ENCODE data around the gene C1orf35. TPM values are rescaled to one million over a fixed set of nuclear protein-coding genes. Genes with fewer than 3 reads are reported as not detected.

Gene C1orf35
- total and polyA plus RNA-seq, 2 of the 8 experiments (the other 6 are each of a cell fraction or from before 2014, with no cell fraction given), result 18.6 to 19.9 TPM

- Histone ChIP-seq H3K56ac (replicated peaks; ENCODE audit: insufficient read length, low read depth, low read length) (no peak overlapping the region), H3K9me3 (ENCODE audit: insufficient read depth in 2 of 2, low read depth in 1 of 2, low read length in 1 of 2) (no peaks in the 10 kb centered on the region), H3K14ac (ENCODE audit: insufficient read length) (no peak overlapping the region), H3K27ac (ENCODE audit: low read depth, low read length) (no peak overlapping the region), H3K27me3 (replicated peaks in 1 of 4; ENCODE audit: control insufficient read depth in 3 of 4, extremely low read depth in 1 of 4, insufficient read depth in 3 of 4, low read length in 3 of 4) (peaks cover 33 to 91% (median 85%) of the 10 kb centered on the region in 4 experiments), H4K5ac (ENCODE audit: insufficient read length, low read depth, low read length) (no peak overlapping the region), H3K4ac (replicated peaks; ENCODE audit: insufficient read length, low read depth, low read length) (no peak overlapping the region), H3K23ac (ENCODE audit: insufficient read length) (no peak overlapping the region), H3K4me3 (ENCODE audit: extremely low read depth in 1 of 4, insufficient read depth in 2 of 4, low read depth in 3 of 4, low read length in 4 of 4) (no peak overlapping the region), H2BK5ac (ENCODE audit: low read depth, low read length) (no peak overlapping the region), H3K4me2 (ENCODE audit: insufficient read depth in 1 of 2, low read depth in 2 of 2, low read length in 2 of 2) (no peak overlapping the region), H3K9ac (replicated peaks in 1 of 4; ENCODE audit: extremely low read depth in 1 of 4, low read depth in 3 of 4, low read length in 3 of 4) (no peak overlapping the region), H3K36me3 (ENCODE audit: control insufficient read depth in 2 of 4, insufficient read depth in 4 of 4, low read length in 3 of 4) (no peaks in the 10 kb centered on the region), H4K20me1 (replicated peaks in 1 of 2; ENCODE audit: control insufficient read depth in 1 of 2, insufficient read depth in 2 of 2, low read length in 2 of 2) (peaks cover 3 to 12% of the 10 kb centered on the region in 2 experiments), H2AFZ (ENCODE audit: low read length) (no peak overlapping the region), H2BK20ac (ENCODE audit: low read length) (no peak overlapping the region), H4K91ac (replicated peaks; ENCODE audit: insufficient read length, low read length) (no peak overlapping the region), H2BK120ac (replicated peaks; ENCODE audit: low read depth, low read length) (no peak overlapping the region), H3K23me2 (ENCODE audit: low read depth, low read length) (peaks cover 26% of the 10 kb centered on the region; the same call in 1 of the 2 replicates), H2BK12ac (ENCODE audit: low read depth, low read length) (no peak overlapping the region), H3K79me1 (ENCODE audit: low read depth, low read length) (no peaks in the 10 kb centered on the region), H3K4me1 (replicated peaks in 1 of 4; ENCODE audit: control insufficient read depth in 3 of 4, insufficient read depth in 4 of 4, low read length in 3 of 4) (peaks cover 0 to 4% (median 0%) of the 10 kb centered on the region in 4 experiments; a peak in 2 of 7 replicates), H2AK5ac (ENCODE audit: low read depth, low read length) (no peak overlapping the region), H2BK15ac (ENCODE audit: low read length) (no peak overlapping the region), H4K8ac (ENCODE audit: extremely low read depth, insufficient read depth, low read length) (no peak overlapping the region), H3K18ac (ENCODE audit: extremely low read depth, low read length) (no peak overlapping the region), H3K79me2 (ENCODE audit: control insufficient read depth in 1 of 2, insufficient read depth in 2 of 2, low read length in 2 of 2) (no peaks in the 10 kb centered on the region)
- POLR2A ChIA-PET (ENCODE audit: partially characterized antibody), result no interaction called here
- FAIRE-seq (no peak), DNase-seq (ENCODE audit: low read depth in 1 of 2, low spot score in 2 of 2) (no peak)
- no peak for TF ChIP-seq SP2 (IDR thresholded peaks at IDR 0.05; ENCODE audit: low read length)
- peak; percentile 49; the same call in 1 of the 2 replicates for TF ChIP-seq POLR2AphosphoS5 (IDR thresholded peaks at IDR 0.05; ENCODE audit: low read depth, low read length)
- CTCF ChIA-PET (ENCODE audit: partially characterized antibody), result no interaction called here
- 100% methylated on average over 2 of the region's 2 CpGs; no CpG with 5 or more reads in 1 of the 2 experiments for WGBS, 2 experiments (ENCODE audit: extremely low coverage in 1 of 2, insufficient coverage in 1 of 2, insufficient read length in 1 of 2, insufficient replicate concordance in 2 of 2, low coverage in 1 of 2, low lambda C conversion rate in 2 of 2, missing lambda C conversion rate in 1 of 2)
Observed at GRCh38 chr1:228070173-228070572, 33.0 kb downstream of the C1orf35 start.
